DMS114 treated with DMSO at 0.1 percent for 48 hours (cell line): ENCODE measurements around the gene ELF4.

Experiments used
- DNase-seq: peaks from one replicate; lab custom pipeline; 2025; ENCODE audit not compliant: unreplicated experiment; lab: John Stamatoyannopoulos, UW

ELF4 gene

DNA sequence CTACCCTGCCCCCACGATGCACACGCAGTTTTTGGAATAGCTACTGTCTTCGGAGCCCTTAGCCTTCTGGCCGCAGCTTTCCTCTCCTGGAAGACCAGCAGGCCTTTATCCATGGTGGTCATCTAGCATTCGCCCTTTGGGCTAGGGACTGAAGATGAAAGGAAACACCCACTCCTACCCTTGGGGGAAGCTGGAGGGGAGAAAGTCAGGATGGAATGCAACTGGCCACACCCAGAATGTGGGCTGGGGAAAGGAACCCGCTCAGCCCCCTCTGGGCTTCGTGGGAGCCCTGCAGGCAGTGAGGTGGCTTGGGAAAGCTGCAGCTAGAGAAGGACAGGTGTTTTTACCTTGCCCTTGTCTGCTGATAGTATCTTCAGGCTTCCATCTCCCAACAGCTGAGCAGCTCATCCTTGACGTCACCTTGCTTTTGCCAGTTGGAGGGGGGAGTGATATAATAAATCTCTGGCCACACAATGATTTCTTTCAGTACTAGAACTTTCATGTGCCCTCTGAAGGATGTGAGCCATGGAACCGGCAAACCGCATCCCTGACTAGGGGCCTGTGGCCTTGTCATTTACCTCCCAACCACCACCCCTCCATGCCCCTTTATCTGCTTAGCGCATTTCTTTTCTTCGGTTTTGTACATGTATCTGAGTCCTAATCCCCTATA lies 59.0 kb downstream of the ELF4 start:
- no peak for DNase-seq

DNA sequence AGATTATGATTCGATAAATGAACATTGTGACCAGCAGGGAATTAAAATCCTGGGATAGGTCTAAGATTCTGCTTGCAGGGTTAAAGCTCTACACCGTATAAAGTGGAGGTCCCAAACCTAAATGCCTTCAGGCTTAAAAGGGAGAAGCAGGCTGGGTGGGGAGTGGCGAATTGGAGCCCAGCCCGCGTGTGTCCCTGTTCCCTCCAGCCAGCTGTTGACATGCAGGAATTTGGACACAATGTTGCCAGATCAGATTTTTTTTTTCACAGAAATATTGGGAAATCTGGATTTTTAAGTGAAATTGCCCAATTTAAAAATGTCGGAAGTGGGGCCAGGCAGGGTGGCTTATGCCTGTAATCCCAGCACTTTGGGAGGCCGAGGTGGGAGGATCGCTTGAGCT lies 60.5 kb downstream of the ELF4 start:
- DNase-seq = no peak

DNA sequence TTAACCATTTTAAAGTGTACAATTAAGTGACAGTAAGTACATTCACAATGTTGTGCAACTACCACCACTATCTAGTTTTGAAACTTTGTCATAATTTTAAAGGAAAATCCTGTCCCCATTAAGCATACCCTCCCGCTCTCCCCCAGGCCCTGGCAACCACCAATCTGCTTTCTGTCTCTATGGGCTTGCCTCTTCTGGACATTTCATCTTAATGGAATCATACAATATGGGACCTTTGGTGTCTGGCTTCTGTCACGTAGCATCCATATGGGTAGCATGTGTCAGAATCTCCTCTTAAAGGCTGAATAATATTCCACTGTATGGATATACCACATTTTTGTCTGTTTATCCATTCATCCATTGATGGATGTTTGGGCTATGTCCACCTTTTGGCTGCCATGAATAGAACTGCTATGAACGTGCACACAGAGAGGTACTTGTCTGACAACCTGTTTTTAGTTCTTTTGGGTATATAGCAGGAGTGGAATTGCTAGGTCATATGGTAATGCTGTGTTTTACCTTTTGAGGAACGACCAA lies 61.5 kb downstream of the ELF4 start:
- no peak for DNase-seq

DNA sequence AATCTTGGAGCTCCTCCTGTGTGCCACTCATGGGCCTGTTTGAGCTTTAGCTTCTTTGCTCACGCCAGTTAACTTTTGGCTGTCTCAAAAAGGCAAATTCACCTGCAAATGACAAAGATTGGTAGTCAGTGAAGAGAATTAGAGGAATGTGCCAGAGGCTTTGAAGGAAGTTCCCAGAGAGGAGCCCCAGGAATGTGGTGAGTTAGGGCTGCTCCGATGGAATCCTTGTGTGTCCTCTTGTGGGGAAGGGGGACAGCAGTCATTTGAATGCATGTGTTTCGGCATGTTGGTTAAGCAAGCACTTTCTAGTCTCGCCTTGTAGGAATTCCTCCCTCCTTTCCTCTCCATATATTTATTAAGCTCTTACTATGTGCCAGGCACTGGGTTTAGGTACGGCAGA lies 62.9 kb downstream of the ELF4 start:
- no peak for DNase-seq

DNA sequence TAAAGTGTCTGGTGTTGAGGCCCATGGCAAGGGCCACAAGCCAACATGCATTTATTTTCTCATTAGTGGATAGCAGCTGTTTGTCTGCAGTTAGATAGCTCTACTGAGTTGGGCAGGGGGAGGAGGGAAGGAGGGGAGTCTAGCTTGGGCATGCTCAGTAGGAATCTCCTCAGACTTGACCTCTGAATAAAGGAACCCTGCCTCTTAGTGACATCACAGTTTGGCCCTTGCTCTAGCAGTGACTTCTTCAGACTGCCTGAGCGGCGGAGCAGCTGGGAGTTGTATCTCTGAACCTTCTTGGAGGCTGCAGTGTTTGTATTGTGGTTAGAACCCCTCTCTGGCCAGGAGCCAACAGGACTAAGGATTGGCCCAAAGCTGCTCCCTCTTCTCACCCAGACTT lies 70.5 kb downstream of the ELF4 start:
- DNase-seq = no peak

DNA sequence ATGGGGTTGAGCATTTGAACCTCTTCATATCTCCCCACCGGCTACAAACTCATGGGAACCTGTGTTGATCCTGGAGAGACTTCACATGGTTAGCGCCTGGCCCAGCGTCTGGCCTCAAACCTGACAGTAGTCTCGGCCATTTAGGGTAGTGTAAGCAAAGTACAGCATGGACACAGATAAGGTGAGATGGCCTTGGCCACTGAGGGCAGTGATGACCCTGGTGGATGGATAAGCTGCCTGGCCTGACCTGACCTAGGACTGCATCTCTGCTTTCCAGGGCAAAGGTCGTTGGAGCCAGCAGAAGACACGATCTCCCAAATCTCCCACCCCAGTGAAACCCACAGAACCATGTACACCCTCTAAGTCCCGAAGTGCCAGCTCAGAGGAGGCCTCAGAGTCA lies 76.1 kb downstream of the ELF4 start:
- no peak for DNase-seq

DNA sequence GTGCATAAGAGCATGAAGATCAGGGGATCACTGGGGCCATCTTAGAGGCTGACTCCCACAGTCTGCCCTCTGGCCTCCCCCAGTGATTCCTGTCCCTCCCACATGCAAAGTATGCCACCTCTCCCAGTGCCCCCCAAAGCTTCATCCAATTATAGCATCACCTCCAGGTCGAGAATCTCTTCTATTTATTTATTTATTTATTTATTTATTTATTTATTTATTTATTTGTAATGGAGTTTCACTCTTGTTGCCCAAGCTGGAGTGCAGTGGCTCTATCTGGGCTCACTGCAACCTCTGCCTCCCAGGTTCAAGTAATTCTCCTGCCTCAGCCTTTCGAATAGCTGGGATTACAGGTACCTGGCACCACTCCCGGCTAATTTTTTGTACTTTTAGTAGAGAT lies 77.7 kb downstream of the ELF4 start:
- no peak for DNase-seq

DNA sequence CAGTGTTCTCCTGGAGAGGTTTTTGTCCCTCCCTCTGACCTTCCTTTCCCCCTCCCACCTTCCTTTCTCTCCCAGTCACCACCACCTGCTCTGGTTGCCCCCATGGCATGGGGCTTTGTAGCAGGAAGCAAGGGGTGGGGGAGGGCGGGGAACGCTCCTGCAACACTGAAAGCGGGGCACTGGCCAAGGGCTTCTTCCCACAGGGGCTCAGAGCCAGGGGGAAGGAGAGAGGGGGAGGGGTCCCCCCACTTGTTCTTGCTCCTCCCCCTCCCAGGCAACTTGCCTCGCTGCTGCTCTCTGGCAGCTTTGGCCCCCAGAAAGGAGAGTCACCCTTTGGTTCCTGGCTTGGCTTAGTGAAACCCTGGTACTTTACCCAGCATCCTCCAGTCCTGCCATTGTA lies 79.5 kb downstream of the ELF4 start:
- DNase-seq = no peak

DNA sequence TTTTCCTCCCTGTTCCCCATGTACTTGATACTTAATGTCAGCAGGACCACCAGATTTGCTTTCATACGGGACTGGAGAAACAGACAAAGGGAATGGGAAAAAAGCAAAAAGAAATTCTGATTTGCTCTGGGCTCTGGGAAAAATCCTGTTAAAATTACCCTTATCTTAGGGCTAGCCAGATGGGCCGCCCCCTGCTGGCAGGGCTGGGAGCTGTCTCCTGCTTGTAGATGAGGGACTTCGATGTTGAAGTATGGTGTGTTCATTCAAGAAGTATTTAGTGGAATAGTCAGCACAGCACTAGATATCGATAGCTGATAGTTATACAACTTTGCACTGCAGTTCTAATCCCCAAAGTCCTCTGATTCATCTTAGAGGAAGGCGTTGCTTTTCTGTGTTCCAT lies 82.1 kb downstream of the ELF4 start:
- no peak for DNase-seq

DNA sequence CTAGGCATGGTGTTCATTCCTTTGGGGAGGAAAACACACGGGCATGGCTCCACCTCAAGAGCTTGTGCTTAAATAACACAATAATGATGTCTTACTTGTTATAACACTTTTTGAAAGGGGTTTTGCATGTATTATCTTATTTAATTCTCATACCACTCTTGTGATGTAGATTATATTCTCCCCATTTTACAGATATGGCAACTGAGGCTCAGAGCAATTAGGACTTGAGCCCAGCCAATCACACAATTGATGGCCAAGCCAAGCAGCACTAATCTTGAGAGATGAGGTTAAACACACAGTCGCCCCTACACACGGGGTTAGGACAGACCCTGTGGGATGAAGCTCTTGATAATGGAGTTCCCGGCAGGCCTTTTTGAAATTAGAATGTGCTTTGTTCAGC lies 82.7 kb downstream of the ELF4 start:
- no peak for DNase-seq

DNA sequence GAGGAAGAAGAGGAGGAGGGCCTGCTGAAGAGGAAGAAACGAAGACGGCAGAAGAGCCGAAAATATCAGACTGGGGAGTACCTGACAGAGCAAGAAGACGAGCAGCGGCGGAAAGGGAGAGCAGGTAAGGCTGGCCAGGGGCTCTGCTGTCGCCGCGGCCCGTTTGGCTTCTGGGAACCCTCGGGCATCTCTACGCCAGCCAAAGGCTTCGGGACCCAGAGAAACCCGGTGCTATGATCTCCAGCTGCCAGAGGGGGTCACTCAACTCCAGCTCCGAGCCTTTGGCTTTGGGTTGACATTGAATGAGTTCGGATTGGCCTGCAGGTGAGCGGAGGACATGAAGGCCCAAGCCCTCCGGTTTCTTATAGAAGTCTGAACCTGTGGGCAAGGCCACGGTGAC lies 85.0 kb downstream of the ELF4 start:
- no peak for DNase-seq

DNA sequence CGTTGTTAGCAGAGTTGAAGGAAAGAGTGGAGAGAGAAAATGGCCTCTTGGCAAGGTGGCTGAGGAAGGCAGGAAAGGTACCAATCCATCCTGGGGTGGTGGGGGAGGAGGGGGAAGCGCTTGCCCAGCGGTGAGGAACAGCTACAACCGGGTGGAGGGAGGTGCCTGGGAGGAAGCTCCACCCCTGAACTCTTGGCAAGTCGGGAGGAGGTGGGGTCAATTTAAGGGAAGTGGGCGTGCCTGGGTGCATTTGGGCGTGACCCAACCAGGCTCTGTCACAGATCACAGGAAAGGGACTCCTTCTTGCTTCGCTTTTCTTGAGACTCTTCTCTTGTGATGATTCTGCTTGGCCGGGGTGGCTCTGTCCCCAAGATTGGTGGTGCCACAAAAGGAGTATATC lies 86.2 kb downstream of the ELF4 start:
- DNase-seq = no peak

DNA sequence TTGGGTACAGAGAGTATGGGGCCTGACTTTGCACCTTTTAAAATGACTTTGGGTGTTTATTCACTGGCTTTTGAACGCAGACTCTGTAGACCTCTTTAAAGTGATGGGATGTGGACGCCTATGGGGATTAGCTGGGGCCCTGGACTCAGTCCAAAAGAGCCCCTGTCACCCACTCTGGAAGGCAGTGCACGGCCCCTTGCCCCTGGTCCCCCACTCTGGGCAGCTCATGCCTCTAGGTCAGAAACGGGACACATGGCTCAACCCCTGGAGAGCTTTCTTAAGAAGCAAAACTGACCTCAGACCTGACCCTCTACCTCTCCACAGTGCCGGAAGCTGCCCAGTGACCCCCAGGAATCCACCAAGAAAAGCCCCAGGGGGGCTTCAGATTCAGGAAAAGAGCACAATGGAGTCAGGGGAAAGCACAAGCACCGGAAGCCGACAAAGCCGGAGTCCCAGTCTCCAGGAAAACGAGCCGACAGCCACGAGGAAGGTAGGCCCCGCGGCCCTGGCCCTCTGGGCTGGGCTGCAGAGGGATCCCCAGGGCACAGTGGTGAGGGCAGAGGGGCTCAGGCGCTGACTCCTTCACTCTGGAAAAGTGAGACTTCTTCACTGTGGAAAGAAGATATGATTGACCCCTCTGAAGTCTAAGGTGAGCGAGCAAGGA lies 89.5 kb downstream of the ELF4 start:
- DNase-seq = no peak

DNA sequence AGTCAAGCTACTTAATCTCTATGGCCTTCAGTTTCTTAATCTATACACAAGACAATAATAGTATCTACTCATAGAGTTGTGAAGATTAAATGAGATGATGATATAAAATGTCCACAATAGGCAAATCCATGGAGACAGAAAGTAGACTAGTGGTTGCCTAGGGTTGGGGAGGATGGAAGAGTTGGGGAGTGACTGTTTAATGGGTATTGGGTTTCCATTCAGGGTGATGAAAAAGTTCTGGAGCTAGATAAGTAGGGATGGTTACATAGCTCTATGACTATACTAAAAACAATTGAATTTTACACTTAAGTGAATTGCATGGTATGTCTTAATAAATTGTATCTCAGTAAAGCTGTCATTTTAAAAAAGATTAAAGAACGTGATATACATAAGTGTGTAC lies 92.2 kb downstream of the ELF4 start:
- no peak for DNase-seq

DNA sequence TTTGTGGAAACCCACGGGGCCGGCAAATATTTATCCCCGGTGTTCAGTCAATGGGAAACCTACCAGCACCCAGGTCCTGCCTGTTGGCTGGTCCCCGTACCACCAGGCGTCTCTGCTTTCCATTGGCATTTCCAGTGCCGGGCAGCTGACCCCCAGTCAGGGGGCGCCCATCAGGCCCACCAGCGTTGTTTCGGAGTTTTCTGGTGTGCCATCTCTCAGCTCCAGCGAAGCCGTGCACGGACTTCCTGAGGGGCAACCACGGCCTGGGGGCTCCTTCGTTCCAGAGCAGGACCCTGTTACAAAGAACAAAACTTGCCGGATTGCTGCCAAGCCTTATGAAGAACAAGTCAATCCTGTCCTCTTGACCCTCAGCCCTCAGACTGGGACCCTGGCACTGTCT lies 95.1 kb downstream of the ELF4 start:
- DNase-seq = no peak
